CD14-positive monocyte (primary cell): ENCODE measurements around the gene ATP1B1. TPM values are rescaled to one million over a fixed set of nuclear protein-coding genes. Genes with fewer than 3 reads are reported as not detected.

Experiments
- DNase-seq, 3 donors: peaks; one replicate each; pipeline ENCODE4 v3.0.0-alpha.2; 2011 to 2022
- H2AFZ ChIP-seq: 2 replicates; pipeline ENCODE4 v1.6.0; 2012; ENCODE audit warnings: mild to moderate bottlenecking, low read depth, low read length, inconsistent platforms; ENCODE audit not compliant: insufficient read depth, poor library complexity, severe bottlenecking
- H3K27ac ChIP-seq, 2 donors: 1 replicate in 1 of 2; 2 replicates in 1 of 2; pipeline ENCODE4 v1.5.1; 2012 to 2013; ENCODE audit warnings: low read length in 2 of 2, control low read depth in 1 of 2, inconsistent platforms in 1 of 2, low read depth in 1 of 2, mild to moderate bottlenecking in 1 of 2
- H3K27me3 ChIP-seq, 2 donors: one replicate each; pipeline versions ENCODE4 v1.6.0 to v1.6.1; 2011 to 2013; ENCODE audit warnings: low read length in 2 of 2; ENCODE audit not compliant: control insufficient read depth in 2 of 2, insufficient read depth in 2 of 2
- H3K36me3 ChIP-seq, 2 donors: replicated peaks in 1 of 2; 1 replicate in 1 of 2; 2 replicates in 1 of 2; pipeline versions ENCODE4 v1.5.1 to v1.6.1; 2012 to 2013; ENCODE audit warnings: low read length in 2 of 2, control low read depth in 1 of 2, inconsistent platforms in 1 of 2, mild to moderate bottlenecking in 1 of 2; ENCODE audit not compliant: insufficient read depth in 2 of 2, control insufficient read depth in 1 of 2
- H3K4me1 ChIP-seq, 2 donors: 1 replicate in 1 of 2; 2 replicates in 1 of 2; pipeline versions ENCODE4 v1.5.1 to v1.6.1; 2012 to 2013; ENCODE audit warnings: low read length in 2 of 2, control low read depth in 1 of 2, inconsistent platforms in 1 of 2, mild to moderate bottlenecking in 1 of 2, moderate library complexity in 1 of 2; ENCODE audit not compliant: insufficient read depth in 2 of 2, control insufficient read depth in 1 of 2
- H3K4me2 ChIP-seq: replicated peaks from 2 replicates; pipeline ENCODE3; 2012; ENCODE audit warnings: low read length, moderate library complexity, mild to moderate bottlenecking; ENCODE audit not compliant: poor library complexity, severe bottlenecking; ENCODE audit errors: extremely low read depth
- H3K4me3 ChIP-seq, 3 experiments: fragments of 200-600 bp in 1 of 3; sonication (generic) in 1 of 3; replicated peaks in 1 of 3; 1 replicate in 2 of 3; 2 replicates in 1 of 3; pipeline ENCODE4 v1.5.1; 2011 to 2013; ENCODE audit warnings: low read length in 3 of 3, mild to moderate bottlenecking in 3 of 3, control low read depth in 2 of 3, low read depth in 2 of 3, inconsistent platforms in 1 of 3, moderate library complexity in 1 of 3
- H3K79me2 ChIP-seq: 2 replicates; pipeline ENCODE4 v1.6.0; 2012; ENCODE audit warnings: mild to moderate bottlenecking, control low read depth, inconsistent platforms, low read length, moderate library complexity; ENCODE audit not compliant: insufficient read depth
- H3K9ac ChIP-seq: 2 replicates; pipeline ENCODE4 v1.6.0; 2017; ENCODE audit warnings: low read length, mild to moderate bottlenecking; ENCODE audit not compliant: insufficient read depth, poor library complexity, severe bottlenecking
- H3K9me3 ChIP-seq, 2 donors: replicated peaks in 1 of 2; 1 replicate in 1 of 2; 2 replicates in 1 of 2; pipeline versions ENCODE4 v1.5.1 to v1.6.1; 2012 to 2013; ENCODE audit warnings: low read length in 2 of 2, control low read depth in 1 of 2; ENCODE audit not compliant: control insufficient read depth in 1 of 2, insufficient read depth in 1 of 2
- H4K20me1 ChIP-seq: 2 replicates; pipeline ENCODE4 v1.6.0; 2012; ENCODE audit warnings: mild to moderate bottlenecking, low read length, control low read depth, moderate library complexity; ENCODE audit not compliant: insufficient read depth
- H3K27ac Mint-ChIP-seq, 7 donors: one replicate each; pipeline ENCODE4 v1.8.0; 2020; ENCODE audit warnings: mild to moderate bottlenecking in 7 of 7, mixed read lengths in 7 of 7, moderate library complexity in 6 of 7, inconsistent platforms in 2 of 7
- H3K27me3 Mint-ChIP-seq, 3 donors: one replicate each; pipeline ENCODE4 v1.8.0; 2021 to 2022; ENCODE audit warnings: low read depth in 3 of 3, mild to moderate bottlenecking in 3 of 3, mixed read lengths in 3 of 3, moderate library complexity in 3 of 3, inconsistent platforms in 1 of 3
- H3K36me3 Mint-ChIP-seq, 2 donors: one replicate each; pipeline ENCODE4 v1.8.0; 2020; ENCODE audit warnings: mixed read lengths in 2 of 2, inconsistent platforms in 1 of 2, mild to moderate bottlenecking in 1 of 2
- H3K4me1 Mint-ChIP-seq: one replicate; pipeline ENCODE4 v1.8.0; 2020; ENCODE audit warnings: mild to moderate bottlenecking, mixed read lengths
- H3K4me3 Mint-ChIP-seq, 2 donors: one replicate each; pipeline ENCODE4 v1.8.0; 2020; ENCODE audit warnings: mild to moderate bottlenecking in 2 of 2, mixed read lengths in 2 of 2, moderate library complexity in 1 of 2
- H3K9me3 Mint-ChIP-seq, 7 donors: one replicate each; pipeline ENCODE4 v1.8.0; 2020 to 2022; ENCODE audit warnings: mixed read lengths in 7 of 7, mild to moderate bottlenecking in 6 of 7, moderate library complexity in 6 of 7, inconsistent platforms in 2 of 7
- CTCF ChIP-seq: fragments of 200-600 bp; IDR thresholded peaks from one replicate; pipeline ENCODE4 v1.8.0; 2022; ENCODE audit warnings: antibody characterized with exemption, mild to moderate bottlenecking
- WGBS: methylation state at CpG from one replicate; pipeline ENCODE4 v1.1.5; 2013; ENCODE audit warnings: missing lambda C conversion rate; ENCODE audit not compliant: insufficient coverage; 5-methylcytosine and 5-hydroxymethylcytosine counted together
- intact Hi-C, 2 donors: fragments of 100-400 bp; cut with micrococcal nuclease; formaldehyde crosslinking; loops; one replicate each; pipeline versions ENCODE4 v1.15.0 to v1.15.1; 2023
- polyA plus RNA-seq, 3 donors: library from polyadenylated mRNA; depleted of rRNA in 1 of 3; unstranded in 2 of 3; stranded (reverse) in 1 of 3; fragments of 300-500 nt in 2 of 3; fragments of >200 nt in 1 of 3; fragmentation: Illumina TruSeq in 2 of 3; gene quantifications; 1 replicate in 2 of 3; 2 replicates in 1 of 3; pipeline ENCODE4 v1.2.3, GENCODE V29; 2012 to 2021

The ATP1B1 gene
- polyA plus RNA-seq, 3 donors: 0.63 to 5.1 (median 0.72) TPM

- H3K36me3 ChIP-seq: no peaks in the 10 kb centered on the region
- intact Hi-C loops: no loop called here
- peaks cover 19 to 22% of the 10 kb centered on the region in 2 donors for H3K4me1 ChIP-seq
- H3K9me3 Mint-ChIP-seq: peaks cover 6 to 18% (median 14%) of the 10 kb centered on the region in 7 donors
- H3K27me3 ChIP-seq: no peaks in the 10 kb centered on the region
- H3K27me3 Mint-ChIP-seq: no peaks in the 10 kb centered on the region
- no peak for TF ChIP-seq CTCF
- no peak overlapping the region for H3K27ac Mint-ChIP-seq
- no peak overlapping the region for H3K4me2 ChIP-seq
- peaks cover 4 to 6% of the 10 kb centered on the region in 2 donors for H3K9me3 ChIP-seq
- no peak for DNase-seq
- H3K27ac ChIP-seq: no peak overlapping the region
- no peaks in the 10 kb centered on the region for H3K79me2 ChIP-seq
- no peak overlapping the region for H3K9ac ChIP-seq
- no peak overlapping the region for H3K4me3 ChIP-seq
- no peaks in the 10 kb centered on the region for H4K20me1 ChIP-seq
- no peak overlapping the region for H2AFZ ChIP-seq
- no peak overlapping the region for H3K4me3 Mint-ChIP-seq
- H3K4me1 Mint-ChIP-seq: peaks cover 19% of the 10 kb centered on the region
- no peaks in the 10 kb centered on the region for H3K36me3 Mint-ChIP-seq
These were observed 44.3 kb upstream of the ATP1B1 start for GRCh38 chr1:169062152-169062551.

- peaks cover 19 to 22% of the 10 kb centered on the region in 2 donors for H3K4me1 ChIP-seq
- no peak overlapping the region for H2AFZ ChIP-seq
- TF ChIP-seq CTCF: no peak
- H3K27me3 ChIP-seq: no peaks in the 10 kb centered on the region
- intact Hi-C loops: no loop called here
- peaks cover 19% of the 10 kb centered on the region for H3K4me1 Mint-ChIP-seq
- no peaks in the 10 kb centered on the region for H3K36me3 Mint-ChIP-seq
- H3K27ac ChIP-seq: no peak overlapping the region
- no peak overlapping the region for H3K4me3 Mint-ChIP-seq
- H3K4me3 ChIP-seq: no peak overlapping the region
- no peak overlapping the region for H3K4me2 ChIP-seq
- no peak overlapping the region for H3K27ac Mint-ChIP-seq
- H4K20me1 ChIP-seq: no peaks in the 10 kb centered on the region
- H3K36me3 ChIP-seq: no peaks in the 10 kb centered on the region
- no peak overlapping the region for H3K9ac ChIP-seq
- WGBS: no CpG with 5 or more reads among the region's 7 CpGs
- H3K79me2 ChIP-seq: no peaks in the 10 kb centered on the region
- DNase-seq: no peak
- no peaks in the 10 kb centered on the region for H3K27me3 Mint-ChIP-seq
- H3K9me3 ChIP-seq: peaks cover 6 to 10% of the 10 kb centered on the region in 2 donors
- H3K9me3 Mint-ChIP-seq: peaks cover 7 to 24% (median 17%) of the 10 kb centered on the region in 7 donors
These were observed 42.4 kb upstream of the ATP1B1 start for GRCh38 chr1:169064103-169064502.
